Measurements from ENCODE around the gene ELP2.

ELP2 gene

DNA sequence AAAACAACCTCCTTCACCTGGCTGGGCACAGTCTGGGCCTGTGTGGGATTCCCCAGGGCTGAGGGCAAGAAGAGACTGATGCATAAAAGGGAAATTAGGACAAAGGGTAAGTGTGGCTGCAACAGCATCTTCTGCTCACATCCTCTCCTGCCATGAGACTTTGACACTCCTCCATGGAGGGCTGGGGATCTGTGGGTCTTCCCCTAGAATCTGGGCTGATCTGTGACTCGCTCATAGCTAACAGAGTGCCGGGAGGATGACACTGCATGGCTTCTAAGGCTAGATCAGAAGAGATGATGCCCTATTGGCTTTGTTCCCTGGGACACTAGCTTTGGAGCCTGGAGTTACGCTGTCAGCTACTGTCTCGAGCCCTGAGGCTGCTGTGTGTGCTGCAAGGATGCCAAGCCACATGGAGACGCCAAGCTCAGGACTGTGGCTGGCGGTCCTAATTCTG lies 81.9 kb downstream of the ELP2 start:
- Histone ChIP-seq H3K9ac (ENCODE audit: low read length) (no peak overlapping the region), H3K4me1 (ENCODE audit: insufficient read depth, low read length) (peaks cover 9% of the 10 kb centered on the region), H3K4me3 (ENCODE audit: low read depth in 1 of 2, low read length in 2 of 2) (no peak overlapping the region), H3K36me3 (ENCODE audit: insufficient read depth, low read length) (no peaks in the 10 kb centered on the region), H3K9me3 (ENCODE audit: low read length) (no peaks in the 10 kb centered on the region), H3K27ac (ENCODE audit: low read depth, low read length) (no peak overlapping the region), H3K27me3 (ENCODE audit: control insufficient read depth in 1 of 2, insufficient read depth in 2 of 2, low read length in 2 of 2) (no peaks in the 10 kb centered on the region)

DNA sequence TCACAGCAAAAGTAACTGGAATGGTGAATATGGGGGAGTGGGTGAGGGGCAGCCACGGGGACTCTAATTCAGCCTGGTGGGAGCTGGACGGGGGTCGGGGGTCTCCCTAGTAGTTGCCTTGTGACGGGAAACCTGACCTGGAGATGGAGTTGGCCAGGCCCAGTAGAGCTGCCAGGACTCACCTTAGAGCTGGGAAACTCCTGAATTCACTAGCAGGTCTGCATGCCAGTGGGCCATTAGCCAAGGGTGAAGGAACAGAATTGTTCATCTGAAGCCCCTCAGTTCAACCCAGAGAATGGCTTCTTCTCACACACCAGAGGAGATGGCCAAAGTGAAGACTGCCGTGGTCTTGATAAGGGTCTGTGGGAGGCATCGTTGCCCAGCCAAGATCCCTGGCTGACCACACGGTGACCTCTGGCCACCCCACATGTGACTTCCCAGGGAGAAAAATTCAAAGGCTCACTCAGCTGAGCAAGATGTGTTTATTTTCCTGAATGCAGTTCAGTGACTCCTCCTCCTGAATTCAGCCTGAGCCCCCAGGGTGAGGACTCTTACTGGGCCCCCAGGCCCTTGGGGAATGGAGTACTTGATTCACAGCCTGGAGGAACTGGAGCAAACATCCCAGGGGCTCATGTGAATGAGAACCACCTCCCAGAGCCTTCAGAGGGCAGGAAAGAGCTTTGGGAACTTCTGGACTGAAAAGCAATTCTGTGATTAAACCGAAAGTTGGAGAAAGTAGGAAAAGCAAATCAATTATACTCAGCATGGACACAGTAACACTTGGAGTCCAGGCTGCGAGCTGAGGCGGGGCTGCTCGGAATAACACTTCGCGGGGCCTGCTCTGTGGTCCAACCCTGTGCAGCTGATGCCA lies 82.8 kb downstream of the ELP2 start:
- Histone ChIP-seq H3K9me3 (ENCODE audit: low read length) (no peaks in the 10 kb centered on the region), H3K9ac (ENCODE audit: low read length) (no peak overlapping the region), H3K27me3 (ENCODE audit: control insufficient read depth in 1 of 2, insufficient read depth in 2 of 2, low read length in 2 of 2) (no peaks in the 10 kb centered on the region), H3K36me3 (ENCODE audit: insufficient read depth, low read length) (no peaks in the 10 kb centered on the region), H3K4me3 (ENCODE audit: low read depth in 1 of 2, low read length in 2 of 2) (no peak overlapping the region), H3K4me1 (ENCODE audit: insufficient read depth, low read length) (peaks cover 9% of the 10 kb centered on the region), H3K27ac (ENCODE audit: low read depth, low read length) (no peak overlapping the region)

DNA sequence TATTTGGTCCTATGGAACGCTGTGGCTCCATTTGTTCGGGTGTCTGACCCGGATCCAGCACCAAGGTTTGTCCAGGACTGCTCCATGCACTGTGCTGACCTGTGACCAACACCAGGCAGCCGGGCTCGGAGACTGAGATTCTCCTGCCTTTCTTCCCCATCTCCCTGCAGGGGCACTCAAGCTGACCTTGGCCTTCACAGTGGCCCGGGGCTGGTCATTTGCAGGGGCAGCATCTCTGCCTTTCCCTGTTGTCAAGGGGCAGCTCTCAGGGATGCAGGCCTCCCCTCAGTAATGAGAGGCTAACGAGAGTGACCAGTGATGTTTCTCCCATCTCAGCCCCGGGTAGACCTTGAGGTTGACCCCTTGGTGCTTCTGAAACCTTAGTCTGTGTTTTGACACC lies 85.1 kb downstream of the ELP2 start:
- Histone ChIP-seq H3K36me3 (ENCODE audit: insufficient read depth, low read length) (no peaks in the 10 kb centered on the region), H3K4me1 (ENCODE audit: insufficient read depth, low read length) (peaks cover 9% of the 10 kb centered on the region), H3K4me3 (ENCODE audit: low read depth in 1 of 2, low read length in 2 of 2) (no peak overlapping the region), H3K27me3 (ENCODE audit: control insufficient read depth in 1 of 2, insufficient read depth in 2 of 2, low read length in 2 of 2) (no peaks in the 10 kb centered on the region), H3K27ac (ENCODE audit: low read depth, low read length) (no peak overlapping the region), H3K9me3 (ENCODE audit: low read length) (no peaks in the 10 kb centered on the region), H3K9ac (ENCODE audit: low read length) (no peak overlapping the region)

DNA sequence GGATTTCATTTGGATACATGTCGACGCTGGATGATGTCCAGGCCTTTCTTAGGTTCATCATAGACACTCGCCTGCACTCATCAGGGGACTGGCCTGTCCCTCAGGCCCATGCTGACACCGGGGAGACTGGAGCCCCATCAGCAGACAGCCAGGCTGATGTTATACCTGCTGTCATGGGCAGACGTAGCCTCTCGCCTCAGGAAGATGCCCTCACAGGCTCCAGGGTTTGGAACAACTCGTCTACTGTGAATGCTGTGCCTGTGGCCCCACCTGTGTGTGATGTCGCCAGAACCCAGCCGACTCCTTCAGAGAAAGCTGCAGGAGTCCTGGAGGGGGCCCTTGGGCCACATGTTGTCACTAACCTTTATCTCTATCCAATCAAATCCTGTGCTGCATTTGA lies 85.9 kb downstream of the ELP2 start:
- no peaks in the 10 kb centered on the region for H3K9me3 ChIP-seq (ENCODE audit: low read length)
- H3K36me3 ChIP-seq (ENCODE audit: insufficient read depth, low read length): no peaks in the 10 kb centered on the region
- no peak overlapping the region for H3K9ac ChIP-seq (ENCODE audit: low read length)
- H3K4me1 ChIP-seq (ENCODE audit: insufficient read depth, low read length): peaks cover 9% of the 10 kb centered on the region
- H3K4me3 ChIP-seq (ENCODE audit: low read depth in 1 of 2, low read length in 2 of 2): no peak overlapping the region
- no peak overlapping the region for H3K27ac ChIP-seq (ENCODE audit: low read depth, low read length)
- H3K27me3 ChIP-seq (ENCODE audit: control insufficient read depth in 1 of 2, insufficient read depth in 2 of 2, low read length in 2 of 2): no peaks in the 10 kb centered on the region

DNA sequence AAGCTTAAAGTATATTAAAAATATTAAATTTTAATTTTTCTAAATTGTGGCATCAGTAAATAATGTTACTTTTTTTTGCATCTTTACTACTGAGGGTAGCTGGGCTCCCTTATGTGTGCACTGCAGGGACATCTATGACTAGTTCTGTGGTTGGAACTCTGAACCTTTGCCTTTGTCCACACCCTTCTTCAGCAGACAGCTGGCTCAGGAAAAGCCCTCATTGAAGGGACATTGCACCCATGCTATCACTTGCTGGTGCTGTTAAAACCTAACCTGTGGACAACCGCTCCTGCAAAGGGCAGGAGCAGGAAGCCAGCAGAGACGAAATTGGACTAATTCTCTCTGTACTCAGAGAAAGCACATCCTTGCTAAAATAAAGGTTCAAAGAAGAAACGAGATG lies 87.6 kb downstream of the ELP2 start:
- Histone ChIP-seq H3K27me3 (ENCODE audit: control insufficient read depth in 1 of 2, insufficient read depth in 2 of 2, low read length in 2 of 2) (no peaks in the 10 kb centered on the region), H3K4me1 (ENCODE audit: insufficient read depth, low read length) (peaks cover 9% of the 10 kb centered on the region), H3K9me3 (ENCODE audit: low read length) (no peaks in the 10 kb centered on the region), H3K27ac (ENCODE audit: low read depth, low read length) (no peak overlapping the region), H3K9ac (ENCODE audit: low read length) (no peak overlapping the region), H3K36me3 (ENCODE audit: insufficient read depth, low read length) (no peaks in the 10 kb centered on the region), H3K4me3 (ENCODE audit: low read depth in 1 of 2, low read length in 2 of 2) (no peak overlapping the region)

DNA sequence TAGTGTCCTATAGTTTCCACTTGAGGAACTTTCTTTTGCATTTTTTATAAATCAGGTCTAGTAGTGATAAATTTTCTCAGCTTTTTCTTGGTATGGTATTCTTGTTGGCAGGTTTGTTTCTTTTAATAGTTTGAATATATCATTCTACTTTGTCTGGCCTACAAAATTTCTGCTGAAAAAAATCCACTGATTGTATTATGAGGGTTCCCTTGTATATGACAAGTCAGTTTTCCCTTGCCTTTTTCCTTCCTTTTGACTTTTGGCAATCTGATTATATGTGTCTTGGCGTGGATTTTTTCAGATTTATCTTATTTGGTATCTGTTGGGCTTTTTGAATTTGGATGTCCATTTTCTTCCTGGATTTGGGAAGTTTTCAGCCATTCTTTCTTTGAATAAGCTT lies 99.5 kb downstream of the ELP2 start:
- Histone ChIP-seq H3K36me3 (ENCODE audit: insufficient read depth, low read length) (no peaks in the 10 kb centered on the region), H3K27me3 (ENCODE audit: control insufficient read depth in 1 of 2, insufficient read depth in 2 of 2, low read length in 2 of 2) (no peaks in the 10 kb centered on the region), H3K9ac (ENCODE audit: low read length) (no peak overlapping the region), H3K27ac (ENCODE audit: low read depth, low read length) (no peak overlapping the region), H3K4me3 (ENCODE audit: low read depth in 1 of 2, low read length in 2 of 2) (no peak overlapping the region), H3K4me1 (ENCODE audit: insufficient read depth, low read length) (no peaks in the 10 kb centered on the region), H3K9me3 (ENCODE audit: low read length) (no peaks in the 10 kb centered on the region)
